ENCODE data around the gene BAIAP3. TPM values are rescaled to one million over a fixed set of nuclear protein-coding genes. Genes with fewer than 3 reads are reported as not detected.

BAIAP3 gene
- total RNA-seq, 6 experiments from 2014 or later: 5.4 to 7.6 (median 5.8) TPM

GRCh38 chr16:1395444-1396031 lies 62.1 kb downstream of the BAIAP3 start:
- no peak overlapping the region for H3K27ac ChIP-seq
- H3K9me3 ChIP-seq: no peaks in the 10 kb centered on the region
- DNase-seq (no peak), ATAC-seq (no peak)
- WGBS (ENCODE audit: insufficient coverage, low coverage, low lambda C conversion rate, missing lambda C conversion rate): 95% methylated on average over 6 of the region's 22 CpGs
- intact Hi-C loops (cut with DNase I): no loop called here
- H3K4me3 ChIP-seq: no peak overlapping the region
- H3K27me3 ChIP-seq: no peaks in the 10 kb centered on the region
- TF ChIP-seq CTCF (IDR thresholded peaks at IDR 0.05): no peak
- TF ChIP-seq POLR2A (IDR thresholded peaks at IDR 0.05): no peak
- H3K36me3 ChIP-seq: peaks cover 0 to 23% (median 7%) of the 10 kb centered on the region in 4 donors
- H3K4me1 ChIP-seq: no peaks in the 10 kb centered on the region

GRCh38 chr16:1397779-1398178 lies 64.3 kb downstream of the BAIAP3 start:
- no peak for TF ChIP-seq CTCF (IDR thresholded peaks at IDR 0.05)
- TF ChIP-seq POLR2A (IDR thresholded peaks at IDR 0.05): no peak
- Histone ChIP-seq H3K4me1 (no peaks in the 10 kb centered on the region), H3K9me3 (no peaks in the 10 kb centered on the region), H3K27me3 (no peaks in the 10 kb centered on the region), H3K27ac (no peak overlapping the region), H3K4me3 (no peak overlapping the region), H3K36me3 (peaks cover 0 to 37% (median 7%) of the 10 kb centered on the region in 4 donors)
- intact Hi-C loops (cut with DNase I): no loop called here
- DNase-seq (no peak), ATAC-seq (no peak)
- 60% methylated on average over 1 of the region's 21 CpGs for WGBS (ENCODE audit: insufficient coverage, low coverage, low lambda C conversion rate, missing lambda C conversion rate)

GRCh38 chr16:1398351-1398750 lies 64.9 kb downstream of the BAIAP3 start:
- 91% methylated on average over 9 of the region's 9 CpGs for WGBS (ENCODE audit: insufficient coverage, low coverage, low lambda C conversion rate, missing lambda C conversion rate)
- peaks cover 0 to 40% (median 6%) of the 10 kb centered on the region in 4 donors for H3K36me3 ChIP-seq
- ATAC-seq (no peak), DNase-seq (no peak)
- intact Hi-C loops (cut with DNase I): no loop called here
- TF ChIP-seq POLR2A (IDR thresholded peaks at IDR 0.05) (no peak), CTCF (IDR thresholded peaks at IDR 0.05) (no peak)
- H3K27me3 ChIP-seq: no peaks in the 10 kb centered on the region
- H3K4me1 ChIP-seq: no peaks in the 10 kb centered on the region
- no peaks in the 10 kb centered on the region for H3K9me3 ChIP-seq
- H3K4me3 ChIP-seq: no peak overlapping the region
- no peak overlapping the region for H3K27ac ChIP-seq

Other genes starting within 250 kb of the BAIAP3 start
- not detected for gene C1QTNF8, start 237.4 kb upstream of the BAIAP3 start, total RNA-seq
- 10 to 100 TPM in 1 of 6 experiments, 1 to 10 TPM in 3, under 1 TPM in 2; 0.56 to 14.0 (median 5.0) TPM for gene CACNA1H, start 180.5 kb upstream of the BAIAP3 start, total RNA-seq
- under 1 TPM in 3 of 6 experiments, not detected in 3; 0.20 to 0.43 (median 0.43) TPM for gene TPSG1, start 108.4 kb upstream of the BAIAP3 start, total RNA-seq
- 1 to 10 TPM in 2 of 6 experiments, under 1 TPM in 2, not detected in 2; 0.24 to 1.6 (median 0.83) TPM for gene TPSB2, start 103.5 kb upstream of the BAIAP3 start, total RNA-seq
- 1 to 10 TPM in 1 of 6 experiments, under 1 TPM in 4, not detected in 1; 0.39 to 1.1 (median 0.81) TPM for gene TPSAB1, start 92.9 kb upstream of the BAIAP3 start, total RNA-seq
- not detected for gene TPSD1, start 77.6 kb upstream of the BAIAP3 start, total RNA-seq
- 10 to 100 TPM; 25.0 to 48.0 (median 39.3) TPM for gene UBE2I, start 24.0 kb upstream of the BAIAP3 start, total RNA-seq
- gene TSR3, start 18.2 kb downstream of the BAIAP3 start, total RNA-seq: 10 to 100 TPM; 20.7 to 66.5 (median 24.5) TPM
- gene GNPTG, start 18.3 kb downstream of the BAIAP3 start, total RNA-seq: 10 to 100 TPM; 44.3 to 72.8 (median 63.0) TPM
- gene UNKL, start 81.1 kb downstream of the BAIAP3 start, total RNA-seq: 10 to 100 TPM in 4 of 6 experiments, 1 to 10 TPM in 2; 9.0 to 14.2 (median 12.0) TPM
- 10 to 100 TPM in 1 of 6 experiments, 1 to 10 TPM in 5; 5.6 to 11.5 (median 6.0) TPM for gene UQCC4, start 87.1 kb downstream of the BAIAP3 start, total RNA-seq
- not detected for gene PERCC1, start 97.4 kb downstream of the BAIAP3 start, total RNA-seq
- gene CCDC154, start 110.9 kb downstream of the BAIAP3 start, total RNA-seq: 1 to 10 TPM in 2 of 6 experiments, under 1 TPM in 3, not detected in 1; 0.25 to 1.7 (median 0.79) TPM
- gene CLCN7, start 141.4 kb downstream of the BAIAP3 start, total RNA-seq: 10 to 100 TPM; 36.0 to 50.8 (median 40.8) TPM
- not detected for gene PTX4, start 155.3 kb downstream of the BAIAP3 start, total RNA-seq
- 10 to 100 TPM in 5 of 6 experiments, 1 to 10 TPM in 1; 9.5 to 31.0 (median 20.8) TPM for gene TELO2, start 159.7 kb downstream of the BAIAP3 start, total RNA-seq
- gene TMEM204, start 200.0 kb downstream of the BAIAP3 start, total RNA-seq: 10 to 100 TPM in 2 of 6 experiments, 1 to 10 TPM in 4; 4.7 to 18.7 (median 8.9) TPM

Measured in right lobe of liver (tissue), 6 donors.